Activated CD8-positive, alpha-beta memory T cell treated with anti-CD3 and anti-CD28 coated beads, Interleukin-2, amount 50 U/mL, for 48 hours (primary cell): Measurements from ENCODE around the gene ARID1B.

ENCODE experiments used
- DNase-seq: peaks from one replicate; pipeline ENCODE4 v3.0.0-alpha.2; 2020

ARID1B gene

DNA sequence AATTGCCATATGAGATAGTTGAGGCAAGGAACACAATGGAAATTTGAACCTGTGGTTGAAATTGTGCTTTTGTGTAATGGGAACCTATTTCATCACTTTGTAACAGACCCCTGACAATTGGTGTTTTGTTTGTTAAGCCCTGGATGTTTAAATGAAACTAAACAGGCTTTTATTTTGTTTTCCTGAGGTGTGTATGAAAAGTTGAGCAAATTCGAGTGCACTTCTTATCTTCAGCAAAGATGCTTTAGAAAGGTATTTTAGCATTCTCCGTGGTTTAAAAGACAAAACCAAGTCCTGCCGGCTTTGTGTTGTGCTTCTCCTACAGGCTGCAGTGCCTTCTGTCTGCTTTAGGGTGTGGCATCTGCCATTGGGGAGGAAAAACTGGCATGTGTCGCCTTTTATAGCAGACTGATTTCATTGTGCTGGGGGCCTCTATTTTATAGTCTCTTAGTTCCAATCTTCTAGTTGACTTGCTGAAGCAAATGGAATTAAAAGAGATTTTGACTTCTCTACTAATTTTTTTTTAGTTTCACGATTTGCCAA is 2.2 kb upstream of the ARID1B start:
- DNase-seq, result no peak

DNA sequence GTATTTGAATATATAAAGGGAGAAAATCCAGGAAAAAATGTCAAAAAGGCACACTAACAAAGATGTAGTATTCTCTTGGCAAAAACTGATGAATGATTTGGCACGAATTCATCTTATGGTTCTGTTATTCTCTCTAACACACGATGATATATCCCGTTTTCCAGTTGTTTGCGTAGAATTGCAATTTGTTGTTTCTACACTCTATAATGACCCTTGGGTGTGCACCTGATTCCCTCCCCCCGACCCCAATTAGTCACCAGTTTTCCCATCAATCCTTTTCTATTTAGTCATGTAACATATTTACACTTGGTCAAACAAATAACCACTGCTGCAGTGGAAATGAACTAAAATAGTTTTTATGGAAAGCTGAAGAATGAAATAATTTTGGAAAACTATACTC is 1.5 kb upstream of the ARID1B start:
- DNase-seq, result no peak

DNA sequence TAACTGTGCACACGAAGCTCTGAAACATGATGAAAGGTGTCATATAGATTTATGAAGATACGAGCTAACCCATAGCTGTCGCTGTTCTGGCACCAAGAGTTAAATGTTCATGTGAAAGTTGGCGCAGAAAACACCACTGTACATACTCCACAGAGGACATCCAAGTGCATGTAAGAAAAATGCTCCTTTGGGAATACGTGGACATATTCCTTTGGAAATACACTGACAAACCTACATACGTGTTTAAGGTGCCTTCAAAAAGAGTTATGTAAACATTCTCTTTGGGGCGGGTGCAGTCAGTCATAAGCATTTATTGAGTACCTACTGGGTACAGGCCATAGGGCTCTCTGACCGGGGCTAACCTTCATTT is 723 bp upstream of the ARID1B start:
- no peak for DNase-seq

DNA sequence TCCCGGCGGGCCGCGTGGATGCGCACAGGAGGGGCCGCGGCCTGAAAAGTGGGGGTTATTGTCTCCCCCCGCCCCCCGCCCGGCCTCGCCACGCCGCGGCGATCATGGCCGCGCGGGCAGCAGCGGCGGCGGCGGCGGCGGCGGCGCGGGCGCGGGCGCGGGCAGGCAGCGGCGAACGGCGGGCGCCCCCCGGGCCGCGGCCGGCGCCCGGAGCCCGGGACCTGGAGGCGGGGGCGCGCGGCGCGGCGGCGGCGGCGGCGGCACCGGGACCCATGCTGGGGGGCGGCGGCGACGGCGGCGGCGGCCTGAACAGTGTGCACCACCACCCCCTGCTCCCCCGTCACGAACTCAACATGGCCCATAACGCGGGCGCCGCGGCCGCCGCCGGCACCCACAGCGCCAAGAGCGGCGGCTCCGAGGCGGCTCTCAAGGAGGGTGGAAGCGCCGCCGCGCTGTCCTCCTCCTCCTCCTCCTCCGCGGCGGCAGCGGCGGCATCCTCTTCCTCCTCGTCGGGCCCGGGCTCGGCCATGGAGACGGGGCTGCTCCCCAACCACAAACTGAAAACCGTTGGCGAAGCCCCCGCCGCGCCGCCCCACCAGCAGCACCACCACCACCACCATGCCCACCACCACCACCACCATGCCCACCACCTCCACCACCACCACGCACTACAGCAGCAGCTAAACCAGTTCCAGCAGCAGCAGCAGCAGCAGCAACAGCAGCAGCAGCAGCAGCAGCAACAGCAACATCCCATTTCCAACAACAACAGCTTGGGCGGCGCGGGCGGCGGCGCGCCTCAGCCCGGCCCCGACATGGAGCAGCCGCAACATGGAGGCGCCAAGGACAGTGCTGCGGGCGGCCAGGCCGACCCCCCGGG is 637 bp downstream of the ARID1B start:
- DNase-seq, result peak; percentile 82

DNA sequence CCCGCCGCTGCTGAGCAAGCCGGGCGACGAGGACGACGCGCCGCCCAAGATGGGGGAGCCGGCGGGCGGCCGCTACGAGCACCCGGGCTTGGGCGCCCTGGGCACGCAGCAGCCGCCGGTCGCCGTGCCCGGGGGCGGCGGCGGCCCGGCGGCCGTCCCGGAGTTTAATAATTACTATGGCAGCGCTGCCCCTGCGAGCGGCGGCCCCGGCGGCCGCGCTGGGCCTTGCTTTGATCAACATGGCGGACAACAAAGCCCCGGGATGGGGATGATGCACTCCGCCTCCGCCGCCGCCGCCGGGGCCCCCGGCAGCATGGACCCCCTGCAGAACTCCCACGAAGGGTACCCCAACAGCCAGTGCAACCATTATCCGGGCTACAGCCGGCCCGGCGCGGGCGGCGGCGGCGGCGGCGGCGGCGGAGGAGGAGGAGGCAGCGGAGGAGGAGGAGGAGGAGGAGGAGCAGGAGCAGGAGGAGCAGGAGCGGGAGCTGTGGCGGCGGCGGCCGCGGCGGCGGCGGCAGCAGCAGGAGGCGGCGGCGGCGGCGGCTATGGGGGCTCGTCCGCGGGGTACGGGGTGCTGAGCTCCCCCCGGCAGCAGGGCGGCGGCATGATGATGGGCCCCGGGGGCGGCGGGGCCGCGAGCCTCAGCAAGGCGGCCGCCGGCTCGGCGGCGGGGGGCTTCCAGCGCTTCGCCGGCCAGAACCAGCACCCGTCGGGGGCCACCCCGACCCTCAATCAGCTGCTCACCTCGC is 1.5 kb downstream of the ARID1B start:
- DNase-seq, result peak; percentile 84

DNA sequence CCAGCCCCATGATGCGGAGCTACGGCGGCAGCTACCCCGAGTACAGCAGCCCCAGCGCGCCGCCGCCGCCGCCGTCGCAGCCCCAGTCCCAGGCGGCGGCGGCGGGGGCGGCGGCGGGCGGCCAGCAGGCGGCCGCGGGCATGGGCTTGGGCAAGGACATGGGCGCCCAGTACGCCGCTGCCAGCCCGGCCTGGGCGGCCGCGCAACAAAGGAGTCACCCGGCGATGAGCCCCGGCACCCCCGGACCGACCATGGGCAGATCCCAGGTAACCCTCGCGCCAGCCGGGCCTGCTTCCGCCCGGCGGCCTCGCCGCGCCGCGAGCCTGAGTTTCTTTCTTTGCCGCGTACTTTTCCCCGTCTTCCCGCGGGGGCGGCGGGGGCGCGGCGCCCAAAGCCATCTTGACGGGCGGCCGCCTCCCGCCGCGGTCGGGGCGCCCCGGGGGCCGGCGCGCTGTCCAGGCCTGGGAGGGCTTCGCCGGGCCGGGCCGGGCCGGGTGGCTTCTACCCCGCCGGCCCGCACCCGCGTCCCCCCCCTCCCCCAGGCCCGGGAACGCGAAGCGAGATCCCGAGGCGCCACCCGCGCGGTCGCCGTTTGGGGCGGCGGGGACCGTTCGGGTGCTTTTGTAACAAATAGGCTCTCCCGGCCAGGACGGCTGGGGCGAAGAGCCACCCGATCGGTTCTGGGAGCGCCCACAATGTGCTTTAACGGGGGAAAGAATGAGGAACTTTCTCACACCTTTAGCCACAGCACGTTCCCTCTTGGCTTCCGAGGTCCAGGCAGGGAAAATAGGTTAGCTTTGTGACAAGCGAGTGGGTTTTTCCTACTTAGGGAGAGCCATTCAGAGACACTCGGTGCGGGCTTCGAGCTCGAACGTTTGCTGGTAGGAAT is 2.3 kb downstream of the ARID1B start:
- peak; percentile 83 for DNase-seq

DNA sequence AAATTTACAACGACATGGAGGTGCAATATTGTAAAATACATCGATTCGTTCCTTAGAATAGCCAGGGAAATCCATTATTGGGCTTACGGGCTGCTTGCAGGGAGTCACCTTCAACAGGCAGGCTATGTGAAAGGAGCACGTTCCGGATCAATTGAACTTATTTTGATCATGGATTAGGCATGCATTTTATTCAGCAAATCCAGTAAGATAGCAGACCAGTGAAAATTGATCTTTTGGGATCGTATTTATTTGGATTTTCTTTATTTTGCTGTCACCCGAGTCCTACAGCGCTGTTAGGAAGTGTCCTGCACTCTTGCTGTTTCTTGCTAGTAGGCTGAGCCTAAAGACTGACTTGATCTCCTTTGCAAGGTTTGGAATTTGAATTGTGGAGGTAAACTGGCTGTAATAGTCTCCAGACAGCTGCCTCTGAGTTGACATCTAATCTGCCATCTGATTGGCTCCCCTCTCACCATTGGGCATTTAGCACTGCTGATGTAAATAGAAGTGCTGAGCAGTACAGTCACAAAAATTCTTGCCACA is 3.0 kb downstream of the ARID1B start:
- no peak for DNase-seq

DNA sequence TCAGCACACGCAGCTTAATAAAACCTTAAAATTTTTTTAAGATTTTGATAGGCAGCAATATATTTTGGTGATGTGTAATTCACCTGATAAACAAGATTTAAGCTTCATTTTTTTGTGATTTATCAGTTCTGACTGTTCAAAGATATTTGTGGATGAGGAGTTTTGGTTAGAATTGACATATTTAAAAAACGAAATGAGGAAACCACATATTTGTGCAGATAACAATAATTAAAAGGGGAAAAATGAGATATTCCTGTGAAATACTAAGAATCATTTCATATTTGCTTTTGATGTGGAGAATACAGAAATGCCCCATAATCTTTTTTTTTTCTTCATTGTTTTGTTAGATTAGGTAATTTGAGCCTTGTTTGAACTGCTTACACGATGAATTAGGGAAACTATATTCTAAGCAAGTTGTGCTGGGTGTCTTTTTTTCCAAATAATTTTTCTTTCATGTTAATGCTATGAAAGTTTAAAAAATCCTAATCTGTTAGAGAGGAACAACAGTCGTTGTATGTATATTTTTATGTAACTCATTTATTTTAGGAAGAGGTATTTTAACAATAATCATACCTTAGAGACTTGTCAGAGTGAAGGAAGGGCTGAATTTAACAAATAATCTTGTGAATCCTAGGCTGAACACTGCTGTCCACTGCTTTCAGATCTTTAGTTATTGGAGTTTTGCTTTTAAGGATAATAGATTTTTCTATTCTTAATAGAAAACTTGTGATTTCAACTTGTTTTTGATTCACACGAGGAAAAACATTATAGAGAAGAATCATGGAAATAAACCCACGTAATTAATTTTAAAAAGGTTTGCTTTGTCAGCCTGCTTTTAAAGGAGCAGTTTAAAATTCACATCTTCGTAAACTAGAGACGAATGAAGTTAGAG is 4.0 kb downstream of the ARID1B start:
- no peak for DNase-seq

DNA sequence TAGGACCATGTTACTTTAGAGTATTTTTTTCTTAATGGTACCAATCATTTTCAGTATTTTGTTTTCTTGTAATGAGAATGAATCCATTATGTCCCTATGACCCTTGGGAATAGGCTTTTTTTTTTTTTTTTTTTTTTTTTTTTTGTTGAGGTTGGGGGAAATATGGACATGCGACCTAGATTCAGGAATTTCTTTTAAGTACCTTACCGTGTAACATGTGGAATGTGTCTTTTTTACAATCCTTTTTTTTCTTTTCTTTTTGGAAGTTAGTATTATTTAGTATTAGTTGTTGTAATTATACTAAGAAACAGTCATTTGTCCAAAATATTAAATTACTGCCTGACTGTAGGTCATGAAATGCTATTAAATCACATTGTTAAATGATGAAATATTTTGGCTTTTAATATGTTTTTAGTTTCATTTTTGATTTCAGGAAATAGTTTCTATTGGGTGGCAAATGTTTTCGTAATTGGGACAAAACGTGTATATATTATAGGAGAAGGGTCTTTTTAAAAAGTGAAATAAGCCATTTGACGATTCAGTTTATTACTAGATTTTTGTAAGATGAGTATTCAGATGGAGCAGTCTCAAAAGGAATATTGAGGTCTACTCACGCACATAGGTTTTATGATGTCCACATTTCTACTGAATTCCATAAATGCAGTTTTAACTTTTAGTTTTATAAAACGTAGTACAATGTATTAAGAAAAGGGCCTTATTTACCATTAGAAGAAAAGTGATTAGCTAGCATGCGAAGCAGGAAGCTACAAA is 4.9 kb downstream of the ARID1B start:
- no peak for DNase-seq

DNA sequence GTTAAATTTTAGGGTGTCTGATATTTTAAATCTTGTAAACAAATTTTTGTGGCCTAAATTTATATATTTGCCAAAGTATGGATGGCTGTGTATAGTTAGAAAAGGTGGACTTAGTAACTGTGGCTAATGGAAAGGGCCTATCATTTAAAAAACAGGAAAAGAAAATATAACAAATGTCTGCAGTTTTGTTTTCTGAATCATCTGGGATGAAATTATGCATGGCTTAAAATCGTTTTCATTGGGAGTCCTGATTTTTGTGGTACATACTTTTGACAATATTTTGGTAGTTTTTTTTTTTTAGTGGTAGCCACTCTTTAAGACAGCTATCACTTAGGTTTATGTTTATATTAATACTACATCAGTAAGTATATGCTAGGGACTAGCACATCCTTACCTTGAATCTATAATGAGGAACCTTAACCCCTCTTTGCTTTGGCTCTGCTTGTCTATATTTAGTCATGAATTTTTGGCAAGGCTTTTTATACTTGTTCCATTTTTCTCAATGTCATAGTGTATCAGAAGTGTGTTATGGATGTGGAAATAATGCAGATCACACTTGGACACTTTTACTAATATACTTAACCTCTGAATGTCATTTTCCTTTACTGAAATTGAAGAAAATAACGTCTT is 5.6 kb downstream of the ARID1B start:
- no peak for DNase-seq

DNA sequence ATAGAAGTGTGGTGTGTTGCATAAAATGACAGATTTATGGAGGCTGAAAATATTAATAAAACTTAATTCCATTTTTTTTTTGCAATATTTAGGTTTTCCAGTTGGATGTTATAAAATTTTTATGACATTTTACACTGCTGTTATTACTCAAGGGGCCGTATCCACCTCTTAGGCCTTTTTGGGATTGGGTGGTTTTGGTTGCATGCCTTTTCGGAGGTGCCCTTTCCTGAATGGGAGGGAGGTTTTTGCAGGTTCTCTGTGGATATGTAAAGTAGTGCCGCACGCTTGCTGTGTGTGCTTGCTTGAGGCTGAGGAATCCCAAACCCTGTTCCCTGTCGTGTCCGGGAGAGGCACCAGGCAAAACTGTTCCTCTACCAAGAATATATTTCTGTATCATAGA is 6.8 kb downstream of the ARID1B start:
- DNase-seq, result no peak

DNA sequence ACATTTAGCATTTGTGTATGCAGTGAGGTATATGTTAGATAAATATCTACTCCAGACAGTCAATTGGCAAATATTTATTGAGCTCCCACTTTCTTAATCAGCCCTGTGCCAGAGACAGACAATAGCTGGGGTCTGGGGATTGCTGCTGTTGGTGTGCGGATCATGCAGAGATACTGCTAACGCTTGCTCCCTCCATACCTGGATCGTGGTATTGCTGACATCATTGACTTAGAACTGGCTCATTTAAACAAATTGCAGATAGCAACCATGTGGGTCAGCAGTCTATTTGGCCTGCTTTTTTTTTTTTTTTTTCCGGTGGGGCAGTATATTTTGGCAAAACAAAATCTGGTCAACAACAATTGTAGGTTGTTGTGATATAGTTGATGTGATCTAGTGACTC is 9.5 kb downstream of the ARID1B start:
- DNase-seq, result no peak

DNA sequence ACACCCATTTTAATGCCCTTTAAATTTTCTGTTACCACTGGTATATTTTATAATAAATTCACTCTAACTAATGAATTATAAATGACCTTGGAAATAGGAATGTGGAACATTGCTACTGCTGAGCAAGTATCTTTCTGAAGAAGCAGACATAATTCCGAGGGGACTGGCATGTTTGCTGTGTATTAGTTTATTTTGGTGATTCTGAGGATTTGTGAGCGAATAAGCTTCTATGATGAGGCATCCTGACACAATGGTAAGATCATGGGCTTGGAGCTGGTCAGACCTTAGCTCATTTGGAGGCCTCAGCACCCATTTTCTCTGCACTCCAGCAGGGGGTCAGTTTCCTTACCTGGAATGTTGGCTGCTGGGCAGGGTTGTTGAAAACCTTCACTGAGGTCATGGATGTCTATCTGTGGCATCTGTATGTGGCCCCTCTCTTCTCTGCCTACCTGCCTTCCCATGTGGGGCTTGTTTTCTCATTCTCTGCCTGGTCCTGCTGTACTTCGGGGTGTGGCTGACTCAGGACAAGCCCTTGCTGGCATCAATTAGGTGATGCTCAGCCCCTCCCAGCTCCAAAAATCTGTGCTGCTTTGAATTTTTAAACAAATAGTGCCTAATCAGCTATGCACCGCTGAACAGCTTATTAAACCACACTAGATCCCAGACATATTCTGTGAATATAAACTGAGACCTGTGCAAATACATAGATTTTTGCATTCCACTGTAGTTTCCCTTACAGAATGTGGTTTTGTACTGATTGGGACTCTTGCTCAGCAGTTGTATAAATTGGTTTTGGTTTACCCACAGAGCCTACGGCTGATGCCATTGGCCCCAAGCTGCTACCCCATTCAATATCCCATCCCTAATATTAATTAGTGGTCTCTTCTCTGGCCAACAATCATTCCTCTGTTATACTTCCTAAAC is 10.7 kb downstream of the ARID1B start:
- DNase-seq, result no peak

DNA sequence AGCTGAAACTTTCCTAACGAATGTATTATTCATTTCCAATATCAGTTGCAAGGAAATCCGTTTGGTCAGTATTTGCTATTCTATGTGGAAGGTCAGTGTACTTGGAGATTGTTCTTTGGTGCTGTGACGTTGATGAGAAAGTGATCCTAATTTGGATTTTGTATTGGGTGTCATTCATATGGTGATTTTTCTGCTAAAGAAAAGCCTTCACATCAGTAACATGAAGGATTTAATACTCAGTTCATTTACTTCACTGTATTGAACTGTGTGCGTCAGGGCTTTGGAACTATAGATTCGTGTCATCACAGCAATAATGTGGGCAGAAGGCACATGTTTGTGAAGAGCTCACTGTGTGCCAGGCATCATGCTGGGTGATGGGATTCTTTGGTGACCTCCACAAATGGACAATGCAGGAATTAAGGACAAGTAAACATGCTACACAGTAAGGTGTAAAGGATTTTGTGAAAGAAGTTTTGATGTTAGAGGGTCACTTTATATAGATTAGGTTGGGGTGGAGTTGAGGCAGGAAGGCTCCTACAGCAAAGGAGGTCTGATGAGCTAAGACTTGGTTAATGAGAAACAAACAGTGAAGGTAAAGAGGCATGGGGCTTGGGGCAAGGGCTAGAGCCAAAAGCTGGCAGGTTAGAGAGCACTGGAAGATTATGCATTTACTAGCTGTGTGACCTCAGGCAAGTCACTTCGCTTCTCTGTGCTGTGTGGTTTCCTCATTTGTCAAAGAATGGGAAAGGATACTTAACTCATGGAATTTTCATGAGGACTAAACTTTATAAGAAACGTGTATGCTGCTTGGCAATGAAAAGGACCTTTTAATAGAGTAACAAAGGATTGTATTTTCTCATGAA is 12.1 kb downstream of the ARID1B start:
- no peak for DNase-seq

DNA sequence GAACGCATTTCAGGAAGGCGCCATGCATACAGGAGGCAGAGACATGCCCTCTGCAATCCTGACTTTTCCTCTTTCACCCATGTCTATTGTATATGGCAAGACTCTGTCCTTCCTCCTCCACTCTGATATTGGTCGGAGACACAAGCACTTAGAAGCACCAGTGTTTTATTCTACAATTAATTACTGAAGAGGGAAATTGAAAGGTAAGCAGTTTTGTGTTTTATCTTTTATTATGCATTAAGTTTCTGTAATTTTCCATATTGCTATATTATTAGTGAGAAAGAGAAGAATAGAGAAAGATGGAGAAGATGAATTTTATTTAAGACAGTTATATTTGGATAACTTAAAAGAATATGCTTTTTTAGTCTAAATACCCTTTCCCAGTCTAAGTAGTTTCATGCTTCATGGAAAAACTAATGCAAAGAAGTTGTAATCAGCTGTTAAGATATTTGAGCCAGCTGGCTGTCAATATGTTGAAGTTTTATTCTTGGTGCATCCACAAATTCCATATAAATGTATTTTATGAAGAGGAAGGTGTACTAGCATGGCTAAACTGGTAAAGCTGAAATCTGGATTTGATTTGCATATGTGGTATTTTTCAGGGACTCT is 13.6 kb downstream of the ARID1B start:
- DNase-seq, result no peak

DNA sequence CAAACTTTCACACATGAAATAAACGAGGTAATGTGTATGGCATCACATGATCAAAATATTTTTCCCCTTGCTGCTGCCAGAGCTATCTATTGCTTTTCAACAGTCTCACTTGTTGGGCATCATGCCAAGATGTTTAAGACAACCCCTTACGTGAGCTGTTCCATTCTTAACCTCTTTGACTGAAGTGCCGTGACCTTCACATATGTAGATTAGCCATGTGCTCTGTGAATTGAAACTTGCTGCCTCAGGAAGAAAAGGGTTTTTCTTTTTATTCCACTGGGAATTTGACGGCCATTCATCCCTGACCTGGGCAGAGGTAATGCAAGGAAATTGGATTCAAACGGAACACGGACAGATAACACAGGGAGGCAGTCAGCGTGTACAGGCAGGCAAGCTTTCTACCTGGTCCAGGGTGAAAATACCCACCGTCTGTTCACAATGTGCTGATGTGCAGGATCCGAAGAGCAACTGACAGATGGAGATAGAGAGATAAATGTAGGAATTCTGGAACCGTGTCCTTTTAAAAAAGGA is 14.2 kb downstream of the ARID1B start:
- no peak for DNase-seq

DNA sequence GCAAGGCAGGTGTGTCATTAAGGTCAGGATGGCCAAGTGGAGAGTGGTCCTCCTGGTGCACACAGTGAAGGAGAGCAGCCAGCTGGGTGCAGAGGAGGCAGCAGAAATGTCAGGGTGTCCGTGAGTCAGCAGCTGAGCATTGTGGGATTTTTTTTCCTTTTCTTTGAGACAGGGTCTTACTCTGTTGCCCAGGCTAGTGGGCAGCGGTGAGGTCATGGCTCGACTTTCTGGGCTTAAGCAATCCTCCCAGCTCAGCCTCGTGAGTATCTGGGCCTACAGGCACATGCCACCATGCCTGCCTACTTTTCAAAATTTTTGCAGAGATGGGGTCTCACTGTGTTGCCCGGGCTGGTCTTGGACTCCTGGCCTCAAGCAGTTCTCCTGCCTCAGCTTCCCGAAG is 16.0 kb downstream of the ARID1B start:
- DNase-seq, result no peak
